MM.1S (cell line): Measurements from ENCODE around the gene PRKG1.

Source experiments
- DNase-seq: peaks from one replicate; pipeline ENCODE4 v3.0.0-alpha.2; 2015
- H2AFZ ChIP-seq: fragments of 300-600 bp; sonication (generic); 2 replicates; pipeline ENCODE4 v1.6.0; 2016; ENCODE audit warnings: antibody characterized with exemption, low read length
- H3F3A ChIP-seq: fragments of 300-600 bp; sonication (generic); 2 replicates; pipeline ENCODE4 v1.6.1; 2016; ENCODE audit warnings: mild to moderate bottlenecking, antibody characterized with exemption, low read length, moderate library complexity, mixed read lengths; ENCODE audit not compliant: insufficient read depth
- H3K27ac ChIP-seq: fragments of 300-600 bp; sonication (generic); 2 replicates; pipeline ENCODE4 v1.5.1; 2016; ENCODE audit warnings: mild to moderate bottlenecking, low read length
- H3K27me3 ChIP-seq: fragments of 300-600 bp; sonication (generic); replicated peaks from 2 replicates; pipeline ENCODE4 v1.6.0; 2016; ENCODE audit warnings: low read length; ENCODE audit not compliant: insufficient read depth
- H3K36me3 ChIP-seq: fragments of 300-600 bp; sonication (generic); replicated peaks from 2 replicates; pipeline ENCODE4 v1.6.1; 2016; ENCODE audit warnings: mild to moderate bottlenecking, low read length, mixed read lengths; ENCODE audit not compliant: insufficient read depth
- H3K4me1 ChIP-seq: fragments of 300-600 bp; sonication (generic); 2 replicates; pipeline ENCODE4 v1.6.1; 2016; ENCODE audit warnings: low read length, mixed read lengths
- H3K4me2 ChIP-seq: fragments of 300-600 bp; sonication (generic); 2 replicates; pipeline ENCODE4 v1.6.0; 2016; ENCODE audit warnings: low read depth, low read length
- H3K4me3 ChIP-seq: fragments of 300-600 bp; sonication (generic); 2 replicates; pipeline ENCODE4 v1.5.1; 2016; ENCODE audit warnings: low read length, mixed read lengths
- H3K79me2 ChIP-seq: fragments of 300-600 bp; sonication (generic); 2 replicates; pipeline ENCODE4 v1.6.1; 2016; ENCODE audit warnings: mixed run types, low read length, mixed read lengths
- H3K9ac ChIP-seq: fragments of 300-600 bp; sonication (generic); 2 replicates; pipeline ENCODE4 v1.6.1; 2016; ENCODE audit warnings: low read length, mixed read lengths
- H3K9me2 ChIP-seq: fragments of 300-600 bp; sonication (generic); replicated peaks from 2 replicates; pipeline ENCODE4 v1.6.1; 2016; ENCODE audit warnings: mild to moderate bottlenecking, low read length, mixed read lengths; ENCODE audit not compliant: insufficient read depth
- H3K9me3 ChIP-seq: fragments of 300-600 bp; sonication (generic); replicated peaks from 2 replicates; pipeline ENCODE4 v1.6.1; 2016; ENCODE audit warnings: mild to moderate bottlenecking, low read length, mixed read lengths; ENCODE audit not compliant: insufficient read depth
- H4K20me1 ChIP-seq: fragments of 300-600 bp; sonication (generic); 2 replicates; pipeline ENCODE4 v1.6.1; 2016; ENCODE audit warnings: mild to moderate bottlenecking, low read length, moderate library complexity, mixed read lengths; ENCODE audit not compliant: insufficient read depth
- CTCF ChIP-seq: fragments of 300-600 bp; sonication (generic); IDR thresholded peaks from 2 replicates; pipeline ENCODE4 v1.5.1; 2016; ENCODE audit warnings: antibody characterized with exemption, low read length, mixed read lengths
- EZH2 ChIP-seq: fragments of 300-600 bp; sonication (generic); optimal IDR thresholded peaks from 2 replicates; pipeline ENCODE3; 2017; ENCODE audit warnings: low read depth, mild to moderate bottlenecking, antibody characterized with exemption, low read length, mixed read lengths
- EZH2phosphoT487 ChIP-seq: fragments of 300-600 bp; sonication (generic); IDR thresholded peaks from 2 replicates; pipeline ENCODE4 v1.6.1; 2018; ENCODE audit warnings: antibody characterized with exemption, low read length

PRKG1 gene

GRCh38 chr10:52347327-52347667 lies 1273.0 kb downstream of the PRKG1 start:
- H3K4me1 ChIP-seq: peaks cover 8% of the 10 kb centered on the region

More at GRCh38 chr10:52347327-52347667, 1273.0 kb downstream of the PRKG1 start:
- H3K9me2 ChIP-seq: no peaks in the 10 kb centered on the region
- TF ChIP-seq EZH2: no peak
- TF ChIP-seq CTCF: no peak
- TF ChIP-seq EZH2phosphoT487: no peak
- no peaks in the 10 kb centered on the region for H4K20me1 ChIP-seq
- H3K36me3 ChIP-seq: no peaks in the 10 kb centered on the region
- 0 out of 2 replicates have a peak, but pooled peaks cover 2% of the 10 kb centered on the region for H3F3A ChIP-seq
- no peak overlapping the region for H3K27ac ChIP-seq
- H3K9me3 ChIP-seq: no peaks in the 10 kb centered on the region
- H3K9ac ChIP-seq: no peak overlapping the region
- no peak overlapping the region for H3K4me3 ChIP-seq
- no peak for DNase-seq
- H3K4me2 ChIP-seq: no peak overlapping the region
- H3K27me3 ChIP-seq: no peaks in the 10 kb centered on the region
- no peak overlapping the region for H2AFZ ChIP-seq
- H3K79me2 ChIP-seq: no peaks in the 10 kb centered on the region
